ENCODE data around the gene SFXN5.

DNA sequence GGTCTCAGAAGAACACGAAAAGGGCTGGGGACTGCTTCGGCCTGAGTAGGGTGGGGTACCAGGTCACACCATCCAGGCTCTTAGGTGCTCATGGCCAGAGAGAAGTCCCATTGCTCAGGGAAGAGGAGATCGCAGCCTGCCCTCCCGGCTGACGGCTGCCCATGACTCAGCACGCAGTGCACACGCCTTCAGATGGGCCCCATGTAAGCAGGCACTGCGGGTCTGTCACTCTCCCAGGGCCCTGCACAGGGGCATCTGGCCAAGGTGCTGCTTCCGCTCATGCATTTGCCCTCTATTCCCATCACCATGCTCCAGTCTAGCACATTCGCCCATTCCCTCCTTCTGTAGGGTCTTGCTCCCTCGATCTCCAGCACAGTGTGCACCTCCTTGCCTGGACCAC is 34.7 kb downstream of the SFXN5 start:
- TF ChIP-seq EZH2 (IDR thresholded peaks at IDR 0.05; ENCODE audit: low read length, missing control alignments), result no peak
- TF ChIP-seq, protein P1, sequence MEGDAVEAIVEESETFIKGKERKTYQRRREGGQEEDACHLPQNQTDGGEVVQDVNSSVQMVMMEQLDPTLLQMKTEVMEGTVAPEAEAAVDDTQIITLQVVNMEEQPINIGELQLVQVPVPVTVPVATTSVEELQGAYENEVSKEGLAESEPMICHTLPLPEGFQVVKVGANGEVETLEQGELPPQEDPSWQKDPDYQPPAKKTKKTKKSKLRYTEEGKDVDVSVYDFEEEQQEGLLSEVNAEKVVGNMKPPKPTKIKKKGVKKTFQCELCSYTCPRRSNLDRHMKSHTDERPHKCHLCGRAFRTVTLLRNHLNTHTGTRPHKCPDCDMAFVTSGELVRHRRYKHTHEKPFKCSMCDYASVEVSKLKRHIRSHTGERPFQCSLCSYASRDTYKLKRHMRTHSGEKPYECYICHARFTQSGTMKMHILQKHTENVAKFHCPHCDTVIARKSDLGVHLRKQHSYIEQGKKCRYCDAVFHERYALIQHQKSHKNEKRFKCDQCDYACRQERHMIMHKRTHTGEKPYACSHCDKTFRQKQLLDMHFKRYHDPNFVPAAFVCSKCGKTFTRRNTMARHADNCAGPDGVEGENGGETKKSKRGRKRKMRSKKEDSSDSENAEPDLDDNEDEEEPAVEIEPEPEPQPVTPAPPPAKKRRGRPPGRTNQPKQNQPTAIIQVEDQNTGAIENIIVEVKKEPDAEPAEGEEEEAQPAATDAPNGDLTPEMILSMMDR (conservative IDR thresholded peaks at IDR 0.05 in 1 of 2, IDR thresholded peaks at IDR 0.05 in 1 of 2; ENCODE audit: low read depth in 1 of 2, low read length in 2 of 2), result no peak

All from fibroblast of lung (primary cell).